H1 (cell line): ENCODE results near the gene JMJD1C.

ENCODE experiments used
- CHD7 ChIP-seq: fragments of 300-600 bp; sonication (generic); IDR thresholded peaks from 2 replicates; pipeline ENCODE4 v1.7.1; 2012; ENCODE audit warnings: low read length, moderate library complexity, mild to moderate bottlenecking, inconsistent platforms; ENCODE audit not compliant: insufficient replicate concordance
- GABPA ChIP-seq: IDR thresholded peaks from 2 replicates; pipeline ENCODE4 v1.6.1; 2011; ENCODE audit warnings: mild to moderate bottlenecking, low read length, moderate library complexity, borderline replicate concordance; ENCODE audit not compliant: insufficient read depth
- JUN ChIP-seq: IDR thresholded peaks from 2 replicates; pipeline ENCODE4 v1.6.1; 2011; ENCODE audit warnings: low read depth, mild to moderate bottlenecking, improper control_type of control experiment, low read length
- NANOG ChIP-seq: IDR thresholded peaks from 2 replicates; pipeline ENCODE4 v1.6.1; 2011; ENCODE audit warnings: low read length, low read depth, mild to moderate bottlenecking, inconsistent platforms; ENCODE audit not compliant: insufficient read depth, poor library complexity, severe bottlenecking
- RFX5 ChIP-seq: IDR thresholded peaks from 2 replicates; pipeline ENCODE4 v1.6.1; 2011; ENCODE audit warnings: low read depth, low read length, improper control_type of control experiment, borderline replicate concordance
- SRF ChIP-seq: IDR thresholded peaks from 2 replicates; pipeline ENCODE4 v1.6.1; 2011; ENCODE audit warnings: mild to moderate bottlenecking, low read depth, low read length, moderate library complexity
- TF ChIP-seq, protein P1 (sequence below), 3 experiments: IDR thresholded peaks; 1 replicate in 2 of 3; 2 replicates in 1 of 3; pipeline versions ENCODE4 v1.5.1 to v1.6.1; 2011; ENCODE audit warnings: low read length in 3 of 3, mild to moderate bottlenecking in 3 of 3, inconsistent platforms in 2 of 3, low read depth in 1 of 3, moderate library complexity in 1 of 3; ENCODE audit not compliant: insufficient read depth in 1 of 3; ENCODE audit errors: control extremely low read depth in 1 of 3
- TF ChIP-seq, protein P2 (sequence below): IDR thresholded peaks from 2 replicates; pipeline ENCODE4 v1.6.1; 2012; ENCODE audit warnings: inconsistent platforms

- TF ChIP-seq, protein P1, sequence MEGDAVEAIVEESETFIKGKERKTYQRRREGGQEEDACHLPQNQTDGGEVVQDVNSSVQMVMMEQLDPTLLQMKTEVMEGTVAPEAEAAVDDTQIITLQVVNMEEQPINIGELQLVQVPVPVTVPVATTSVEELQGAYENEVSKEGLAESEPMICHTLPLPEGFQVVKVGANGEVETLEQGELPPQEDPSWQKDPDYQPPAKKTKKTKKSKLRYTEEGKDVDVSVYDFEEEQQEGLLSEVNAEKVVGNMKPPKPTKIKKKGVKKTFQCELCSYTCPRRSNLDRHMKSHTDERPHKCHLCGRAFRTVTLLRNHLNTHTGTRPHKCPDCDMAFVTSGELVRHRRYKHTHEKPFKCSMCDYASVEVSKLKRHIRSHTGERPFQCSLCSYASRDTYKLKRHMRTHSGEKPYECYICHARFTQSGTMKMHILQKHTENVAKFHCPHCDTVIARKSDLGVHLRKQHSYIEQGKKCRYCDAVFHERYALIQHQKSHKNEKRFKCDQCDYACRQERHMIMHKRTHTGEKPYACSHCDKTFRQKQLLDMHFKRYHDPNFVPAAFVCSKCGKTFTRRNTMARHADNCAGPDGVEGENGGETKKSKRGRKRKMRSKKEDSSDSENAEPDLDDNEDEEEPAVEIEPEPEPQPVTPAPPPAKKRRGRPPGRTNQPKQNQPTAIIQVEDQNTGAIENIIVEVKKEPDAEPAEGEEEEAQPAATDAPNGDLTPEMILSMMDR (IDR thresholded peaks at IDR 0.05; ENCODE audit: control extremely low read depth in 1 of 3, insufficient read depth in 1 of 3, low read depth in 1 of 3, low read length in 3 of 3) = no peak
- TF ChIP-seq CHD7 = no peak
- TF ChIP-seq GABPA = no peak
- TF ChIP-seq NANOG = no peak
- TF ChIP-seq, protein P2, sequence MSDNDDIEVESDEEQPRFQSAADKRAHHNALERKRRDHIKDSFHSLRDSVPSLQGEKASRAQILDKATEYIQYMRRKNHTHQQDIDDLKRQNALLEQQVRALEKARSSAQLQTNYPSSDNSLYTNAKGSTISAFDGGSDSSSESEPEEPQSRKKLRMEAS = no peak
- TF ChIP-seq RFX5 = no peak
- TF ChIP-seq JUN = no peak
- no peak for TF ChIP-seq SRF
Measured at GRCh38 chr10:63123727-63124362, 341.9 kb downstream of the JMJD1C start.
